Smooth muscle cell (in vitro differentiated cells): ENCODE data around the gene KRTAP10-2. TPM values are rescaled to one million over a fixed set of nuclear protein-coding genes. Genes with fewer than 3 reads are reported as not detected.

ENCODE experiments used
- DNase-seq: peaks from one replicate; lab custom pipeline; 2025; ENCODE audit not compliant: unreplicated experiment; lab: John Stamatoyannopoulos, UW
- H2AFZ ChIP-seq: fragments of 200-600 bp; sonication (generic); 2 replicates; pipeline ENCODE4 v1.6.0; 2016; ENCODE audit warnings: antibody characterized with exemption, low read depth, mild to moderate bottlenecking
- H3F3A ChIP-seq: fragments of 200-600 bp; sonication (generic); 2 replicates; pipeline ENCODE4 v1.6.0; 2017; ENCODE audit warnings: antibody characterized with exemption, low read depth
- H3K27ac ChIP-seq: fragments of 200-600 bp; sonication (generic); 2 replicates; pipeline ENCODE4 v1.5.1; 2016; ENCODE audit warnings: low read depth, mild to moderate bottlenecking
- H3K27me3 ChIP-seq: fragments of 200-600 bp; sonication (generic); 2 replicates; pipeline ENCODE4 v1.6.1; 2016; ENCODE audit warnings: low read depth, mild to moderate bottlenecking
- H3K36me3 ChIP-seq: fragments of 200-600 bp; sonication (generic); 2 replicates; pipeline ENCODE4 v1.5.1; 2016; ENCODE audit warnings: low read depth
- H3K4me1 ChIP-seq: fragments of 200-600 bp; sonication (generic); 2 replicates; pipeline ENCODE4 v1.5.1; 2016; ENCODE audit warnings: low read depth
- H3K4me2 ChIP-seq: fragments of 200-600 bp; sonication (generic); 2 replicates; pipeline ENCODE4 v1.6.0; 2016; ENCODE audit warnings: mild to moderate bottlenecking
- H3K4me3 ChIP-seq: fragments of 200-600 bp; sonication (generic); 2 replicates; pipeline ENCODE4 v1.5.1; 2016; ENCODE audit warnings: mild to moderate bottlenecking
- H3K79me2 ChIP-seq: fragments of 200-600 bp; sonication (generic); 2 replicates; pipeline ENCODE4 v1.6.0; 2016; ENCODE audit warnings: low read depth, mild to moderate bottlenecking
- H3K9ac ChIP-seq: fragments of 200-600 bp; sonication (generic); 2 replicates; pipeline ENCODE4 v1.6.0; 2016; ENCODE audit warnings: low read depth
- H3K9me3 ChIP-seq: fragments of 200-600 bp; sonication (generic); replicated peaks from 2 replicates; pipeline ENCODE4 v1.5.1; 2016; ENCODE audit warnings: low read depth
- H4K20me1 ChIP-seq: fragments of 200-600 bp; sonication (generic); 2 replicates; pipeline ENCODE4 v1.6.0; 2016; ENCODE audit warnings: low read depth
- WGBS: methylation state at CpG from one replicate; pipeline ENCODE4 v1.1.7; 2016; ENCODE audit warnings: low lambda C conversion rate; 5-methylcytosine and 5-hydroxymethylcytosine counted together
- polyA plus RNA-seq: library from polyadenylated mRNA; unstranded; fragments of >200 nt; fragmentation: Nextera tagmentation; extraction: Ambion mirVana; gene quantifications from 2 replicates; pipeline ENCODE4 v1.2.1, GENCODE V29; 2016
- total RNA-seq: library from RNA; depleted of rRNA; stranded (reverse); fragments of >200 nt; gene quantifications from 2 replicates; pipeline ENCODE4 v1.2.3, GENCODE V29; 2014
- TF ChIP-seq, protein P1 (sequence below): fragments of 200-600 bp; sonication (generic); IDR thresholded peaks from 2 replicates; pipeline ENCODE4 v1.5.1; 2017; ENCODE audit warnings: borderline replicate concordance, mild to moderate bottlenecking, antibody characterized with exemption; ENCODE audit not compliant: insufficient read depth, poor library complexity, severe bottlenecking

The KRTAP10-2 gene
- total and polyA plus RNA-seq, 2 experiments from 2014 or later = not detected

DNA sequence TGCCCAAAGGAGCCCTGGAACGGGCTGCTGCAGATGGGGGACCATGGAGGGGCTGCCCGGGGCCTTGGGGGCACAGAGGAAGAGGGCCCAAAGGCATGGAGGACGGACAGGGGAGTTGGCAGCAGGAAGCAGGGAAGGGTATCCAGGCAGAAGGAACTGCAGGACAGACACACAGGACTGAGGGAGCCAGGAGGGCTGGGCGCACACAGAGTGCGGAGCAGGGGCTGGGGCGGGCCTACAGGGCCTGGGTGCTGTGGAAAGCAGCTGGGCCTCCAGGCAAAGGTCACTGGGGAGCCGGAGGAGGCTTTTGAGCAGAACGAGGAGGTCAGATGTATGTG, 39.4 kb downstream of the KRTAP10-2 start:
- no peak overlapping the region for H3K4me3 ChIP-seq
- TF ChIP-seq, protein P1, sequence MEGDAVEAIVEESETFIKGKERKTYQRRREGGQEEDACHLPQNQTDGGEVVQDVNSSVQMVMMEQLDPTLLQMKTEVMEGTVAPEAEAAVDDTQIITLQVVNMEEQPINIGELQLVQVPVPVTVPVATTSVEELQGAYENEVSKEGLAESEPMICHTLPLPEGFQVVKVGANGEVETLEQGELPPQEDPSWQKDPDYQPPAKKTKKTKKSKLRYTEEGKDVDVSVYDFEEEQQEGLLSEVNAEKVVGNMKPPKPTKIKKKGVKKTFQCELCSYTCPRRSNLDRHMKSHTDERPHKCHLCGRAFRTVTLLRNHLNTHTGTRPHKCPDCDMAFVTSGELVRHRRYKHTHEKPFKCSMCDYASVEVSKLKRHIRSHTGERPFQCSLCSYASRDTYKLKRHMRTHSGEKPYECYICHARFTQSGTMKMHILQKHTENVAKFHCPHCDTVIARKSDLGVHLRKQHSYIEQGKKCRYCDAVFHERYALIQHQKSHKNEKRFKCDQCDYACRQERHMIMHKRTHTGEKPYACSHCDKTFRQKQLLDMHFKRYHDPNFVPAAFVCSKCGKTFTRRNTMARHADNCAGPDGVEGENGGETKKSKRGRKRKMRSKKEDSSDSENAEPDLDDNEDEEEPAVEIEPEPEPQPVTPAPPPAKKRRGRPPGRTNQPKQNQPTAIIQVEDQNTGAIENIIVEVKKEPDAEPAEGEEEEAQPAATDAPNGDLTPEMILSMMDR = no peak
- 92% methylated on average over 8 of the region's 8 CpGs for WGBS

DNA sequence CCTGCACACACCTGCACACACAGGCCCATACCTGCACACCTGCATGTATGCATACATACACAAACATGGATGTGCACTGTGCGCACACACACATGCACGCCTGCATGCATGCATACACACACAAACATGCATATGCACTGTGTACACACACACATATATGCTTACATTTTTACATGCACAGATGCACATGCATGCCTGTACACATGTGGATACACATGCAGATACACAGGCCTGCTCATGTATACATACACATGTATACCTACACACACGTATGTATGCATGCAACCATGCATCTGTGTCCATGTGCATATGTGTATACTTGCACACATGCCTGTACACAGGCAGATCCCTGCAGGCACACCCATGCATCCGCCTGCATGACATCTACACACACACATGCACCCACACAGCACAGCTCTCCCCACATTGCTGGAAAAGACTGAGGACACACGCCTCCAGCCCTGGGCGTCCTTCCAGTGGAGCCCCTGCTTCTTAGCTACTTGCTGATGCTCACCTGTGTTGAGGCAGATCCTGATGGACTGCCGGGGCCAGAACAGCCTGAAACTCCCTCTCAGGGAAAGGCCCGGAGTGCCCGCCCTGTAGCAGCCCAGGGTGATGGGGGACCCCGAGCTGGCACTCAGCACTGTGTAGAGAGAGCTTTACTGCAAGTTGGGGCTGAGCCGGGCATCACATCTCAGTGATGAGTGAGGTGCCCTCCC, 39.9 kb downstream of the KRTAP10-2 start:
- no peaks in the 10 kb centered on the region for H3F3A ChIP-seq
- no peaks in the 10 kb centered on the region for H3K79me2 ChIP-seq
- no peak overlapping the region for H3K27ac ChIP-seq
- no peaks in the 10 kb centered on the region for H3K9me3 ChIP-seq
- no peak overlapping the region for H3K9ac ChIP-seq
- WGBS = 93% methylated on average over 11 of the region's 11 CpGs
- H2AFZ ChIP-seq = no peak overlapping the region
- H3K4me3 ChIP-seq = no peak overlapping the region
- H3K4me2 ChIP-seq = no peak overlapping the region
- H3K4me1 ChIP-seq = no peaks in the 10 kb centered on the region
- no peaks in the 10 kb centered on the region for H4K20me1 ChIP-seq
- H3K27me3 ChIP-seq = no peaks in the 10 kb centered on the region
- no peaks in the 10 kb centered on the region for H3K36me3 ChIP-seq
- TF ChIP-seq, protein P1 = no peak
- DNase-seq = no peak

More for the DNA sequence above, 39.4 kb downstream of the KRTAP10-2 start:
- Histone ChIP-seq H3K9ac (no peak overlapping the region), H3K79me2 (no peaks in the 10 kb centered on the region), H3K9me3 (no peaks in the 10 kb centered on the region), H3K4me2 (no peak overlapping the region), H3F3A (no peaks in the 10 kb centered on the region), H3K27ac (no peak overlapping the region), H2AFZ (no peak overlapping the region), H3K27me3 (no peaks in the 10 kb centered on the region), H4K20me1 (no peaks in the 10 kb centered on the region), H3K4me1 (no peaks in the 10 kb centered on the region), H3K36me3 (no peaks in the 10 kb centered on the region)
- no peak for DNase-seq

DNA sequence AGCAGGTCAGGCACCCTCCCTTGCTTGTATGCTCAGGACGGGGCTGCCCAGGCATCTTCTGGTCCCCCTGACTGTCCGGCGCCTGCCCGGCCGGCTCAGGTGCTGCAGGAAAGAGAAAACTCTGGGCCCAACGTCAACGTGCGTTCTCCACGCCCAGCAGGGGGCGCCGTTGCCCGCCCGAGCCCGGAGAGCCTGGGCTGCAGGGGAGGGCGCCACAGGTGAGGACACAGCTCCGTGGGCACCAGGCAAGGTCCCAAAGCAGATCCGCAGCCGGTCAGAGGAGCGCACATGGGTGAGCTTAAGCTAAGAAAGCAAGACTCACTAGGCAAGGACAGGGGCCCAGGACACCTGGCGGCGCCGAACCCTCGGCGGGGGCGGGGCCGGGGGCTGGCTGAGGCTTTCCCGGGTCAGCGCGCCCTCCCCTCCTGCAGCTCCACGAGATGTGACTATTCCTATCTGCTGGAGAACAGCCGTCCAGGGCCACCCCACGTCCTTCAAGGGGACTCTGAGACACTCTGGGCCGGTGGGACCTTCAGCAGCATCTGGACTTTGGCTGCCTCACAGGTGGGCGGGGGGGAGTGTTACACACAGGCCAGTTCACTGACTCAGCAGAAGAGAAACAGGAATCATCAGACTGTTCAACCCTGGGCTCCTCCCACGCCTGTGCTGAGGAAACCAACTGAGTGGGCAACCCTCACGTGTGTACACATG, 40.6 kb downstream of the KRTAP10-2 start:
- no peaks in the 10 kb centered on the region for H3K27me3 ChIP-seq
- H3K4me3 ChIP-seq = peak overlapping the region; percentile 31
- TF ChIP-seq, protein P1 = peak; percentile 92
- H3K9ac ChIP-seq = no peak overlapping the region
- 33% methylated on average over 22 of the region's 36 CpGs for WGBS
- no peaks in the 10 kb centered on the region for H3K9me3 ChIP-seq
- H3K79me2 ChIP-seq = no peaks in the 10 kb centered on the region
- no peaks in the 10 kb centered on the region for H3K36me3 ChIP-seq
- no peaks in the 10 kb centered on the region for H3K4me1 ChIP-seq
- H3F3A ChIP-seq = no peaks in the 10 kb centered on the region
- H3K27ac ChIP-seq = no peak overlapping the region
- H3K4me2 ChIP-seq = peak overlapping the region; percentile 68
- H2AFZ ChIP-seq = no peak overlapping the region
- H4K20me1 ChIP-seq = no peaks in the 10 kb centered on the region
- DNase-seq = no peak
